H1 (cell line): ENCODE data around the gene CEACAM8. TPM values are rescaled to one million over a fixed set of nuclear protein-coding genes. Genes with fewer than 3 reads are reported as not detected.

Source experiments
- CTCF ChIA-PET: fragments of 300-600 bp; sonication (Branson Sonifier 250); formaldehyde crosslinking; loops from one replicate; lab custom pipeline; 2021; ENCODE audit not compliant: partially characterized antibody; lab: Charles Lee
- POLR2A ChIA-PET: fragments of 300-600 bp; sonication (Branson Sonifier 250); formaldehyde crosslinking; loops from one replicate; lab custom pipeline; 2021; ENCODE audit warnings: inconsistent platforms; ENCODE audit not compliant: partially characterized antibody; lab: Charles Lee
- DNase-seq, 2 experiments: peaks; one replicate each; pipeline versions ENCODE4 v3.0.0 to v3.0.0-alpha.2; 2010 to 2022; ENCODE audit warnings: low spot score in 2 of 2, low read depth in 1 of 2, mixed read lengths in 1 of 2
- FAIRE-seq: peaks from 2 replicates; lab custom pipeline; 2011; peaks lifted over from hg19 to GRCh38; lab: Jason Lieb, UNC
- H2AFZ ChIP-seq: 2 replicates; pipeline ENCODE4 v1.8.1; 2012; ENCODE audit warnings: low read length, inconsistent platforms
- H2AK5ac ChIP-seq: 2 replicates; pipeline ENCODE4 v1.6.1; 2013; ENCODE audit warnings: low read depth, low read length
- H2BK120ac ChIP-seq: replicated peaks from 2 replicates; pipeline ENCODE3; 2013; ENCODE audit warnings: low read depth, low read length, inconsistent platforms
- H2BK12ac ChIP-seq: 2 replicates; pipeline ENCODE4 v1.6.1; 2013; ENCODE audit warnings: low read depth, low read length
- H2BK15ac ChIP-seq: 2 replicates; pipeline ENCODE4 v1.6.1; 2013; ENCODE audit warnings: low read length
- H2BK20ac ChIP-seq: 2 replicates; pipeline ENCODE4 v1.6.1; 2013; ENCODE audit warnings: low read length
- H2BK5ac ChIP-seq: 2 replicates; pipeline ENCODE4 v1.6.1; 2013; ENCODE audit warnings: low read depth, low read length
- H3K14ac ChIP-seq: 2 replicates; pipeline ENCODE4 v1.6.1; 2013; ENCODE audit warnings: inconsistent platforms; ENCODE audit not compliant: insufficient read length
- H3K18ac ChIP-seq: 2 replicates; pipeline ENCODE4 v1.6.1; 2013; ENCODE audit warnings: low read length; ENCODE audit errors: extremely low read depth
- H3K23ac ChIP-seq: 2 replicates; pipeline ENCODE4 v1.6.1; 2013; ENCODE audit warnings: inconsistent platforms; ENCODE audit not compliant: insufficient read length
- H3K23me2 ChIP-seq: 2 replicates; pipeline ENCODE4 v1.6.1; 2013; ENCODE audit warnings: low read depth, low read length
- H3K27ac ChIP-seq: 2 replicates; pipeline ENCODE4 v1.6.1; 2011; ENCODE audit warnings: low read depth, low read length, inconsistent platforms
- H3K27me3 ChIP-seq, 4 experiments: replicated peaks in 1 of 4; 1 replicate in 1 of 4; 2 replicates in 3 of 4; pipeline versions ENCODE4 v1.6.1 to v1.8.1; 2011 to 2013; ENCODE audit warnings: low read length in 3 of 4, mild to moderate bottlenecking in 3 of 4, inconsistent platforms in 2 of 4, mixed read lengths in 2 of 4, moderate library complexity in 1 of 4; ENCODE audit not compliant: control insufficient read depth in 3 of 4, insufficient read depth in 3 of 4; ENCODE audit errors: extremely low read depth in 1 of 4
- H3K36me3 ChIP-seq, 4 experiments: 2 replicates each; pipeline versions ENCODE4 v1.6.1 to v1.8.1; 2011 to 2013; ENCODE audit warnings: mild to moderate bottlenecking in 4 of 4, low read length in 3 of 4, moderate library complexity in 2 of 4, control low read depth in 1 of 4, inconsistent platforms in 1 of 4; ENCODE audit not compliant: insufficient read depth in 4 of 4, control insufficient read depth in 2 of 4
- H3K4ac ChIP-seq: replicated peaks from 2 replicates; pipeline ENCODE3; 2013; ENCODE audit warnings: low read length, low read depth, mixed read lengths, inconsistent platforms; ENCODE audit not compliant: insufficient read length
- H3K4me1 ChIP-seq, 4 experiments: replicated peaks in 1 of 4; 1 replicate in 1 of 4; 2 replicates in 3 of 4; pipeline versions ENCODE4 v1.6.1 to v1.8.1; 2011 to 2013; ENCODE audit warnings: low read length in 3 of 4, inconsistent platforms in 2 of 4, mixed read lengths in 1 of 4; ENCODE audit not compliant: insufficient read depth in 4 of 4, control insufficient read depth in 3 of 4
- H3K4me2 ChIP-seq, 2 experiments: 2 replicates each; pipeline versions ENCODE4 v1.6.1 to v1.8.1; 2011 to 2013; ENCODE audit warnings: low read depth in 2 of 2, low read length in 2 of 2, control low read depth in 1 of 2, inconsistent platforms in 1 of 2, mild to moderate bottlenecking in 1 of 2; ENCODE audit not compliant: insufficient read depth in 1 of 2
- H3K4me3 ChIP-seq, 4 experiments: fragments of 200-600, 300-600 bp in 1 of 4; sonication (generic), shearing (Covaris generic), sonication (Bioruptor Twin) in 1 of 4; 2 replicates each; pipeline versions ENCODE4 v1.5.1 to v1.8.1; 2011 to 2016; ENCODE audit warnings: low read length in 4 of 4, low read depth in 3 of 4, control low read depth in 2 of 4, inconsistent platforms in 2 of 4, mild to moderate bottlenecking in 2 of 4, mixed read lengths in 1 of 4, moderate library complexity in 1 of 4; ENCODE audit not compliant: insufficient read depth in 2 of 4; ENCODE audit errors: extremely low read depth in 1 of 4
- H3K56ac ChIP-seq: replicated peaks from 2 replicates; pipeline ENCODE3; 2013; ENCODE audit warnings: low read depth, mild to moderate bottlenecking, mixed read lengths, low read length, inconsistent platforms; ENCODE audit not compliant: insufficient read length
- H3K79me1 ChIP-seq: 2 replicates; pipeline ENCODE4 v1.6.1; 2013; ENCODE audit warnings: low read depth, low read length, control low read depth
- H3K79me2 ChIP-seq, 2 experiments: 2 replicates each; pipeline versions ENCODE4 v1.6.1 to v1.8.1; 2012 to 2013; ENCODE audit warnings: low read length in 2 of 2, mild to moderate bottlenecking in 2 of 2, inconsistent platforms in 1 of 2; ENCODE audit not compliant: insufficient read depth in 2 of 2, control insufficient read depth in 1 of 2
- H3K9ac ChIP-seq, 4 experiments: replicated peaks in 1 of 4; 1 replicate in 1 of 4; 2 replicates in 3 of 4; pipeline versions ENCODE4 v1.6.1 to v1.8.1; 2011 to 2013; ENCODE audit warnings: low read depth in 3 of 4, low read length in 3 of 4, control low read depth in 2 of 4, mild to moderate bottlenecking in 2 of 4, moderate library complexity in 2 of 4, inconsistent platforms in 1 of 4; ENCODE audit errors: extremely low read depth in 1 of 4
- H3K9me3 ChIP-seq, 2 experiments: 2 replicates each; pipeline versions ENCODE4 v1.6.1 to v1.8.1; 2012 to 2013; ENCODE audit warnings: mild to moderate bottlenecking in 2 of 2, moderate library complexity in 2 of 2, control low read depth in 1 of 2, inconsistent platforms in 1 of 2, low read depth in 1 of 2, low read length in 1 of 2, mixed read lengths in 1 of 2; ENCODE audit not compliant: insufficient read depth in 2 of 2
- H4K20me1 ChIP-seq, 2 experiments: replicated peaks in 1 of 2; 2 replicates each; pipeline versions ENCODE3 to v1.8.1; 2011 to 2013; ENCODE audit warnings: inconsistent platforms in 2 of 2, low read length in 2 of 2, mild to moderate bottlenecking in 1 of 2; ENCODE audit not compliant: insufficient read depth in 2 of 2, control insufficient read depth in 1 of 2
- H4K5ac ChIP-seq: 2 replicates; pipeline ENCODE4 v1.6.1; 2013; ENCODE audit warnings: low read length, low read depth, mixed read lengths, inconsistent platforms; ENCODE audit not compliant: insufficient read length
- H4K8ac ChIP-seq: 2 replicates; pipeline ENCODE4 v1.8.0; 2013; ENCODE audit warnings: mild to moderate bottlenecking, moderate library complexity, low read length, inconsistent platforms; ENCODE audit not compliant: insufficient read depth; ENCODE audit errors: extremely low read depth
- H4K91ac ChIP-seq: replicated peaks from 2 replicates; pipeline ENCODE3; 2013; ENCODE audit warnings: low read length, mixed read lengths, inconsistent platforms; ENCODE audit not compliant: insufficient read length
- RBBP5 ChIP-seq: IDR thresholded peaks from 2 replicates; pipeline ENCODE4 v1.7.1; 2012; ENCODE audit warnings: low read depth, mild to moderate bottlenecking, inconsistent platforms, low read length, moderate library complexity, borderline replicate concordance
- YY1 ChIP-seq: IDR thresholded peaks from 2 replicates; pipeline ENCODE4 v1.6.1; 2011; ENCODE audit warnings: low read depth, mild to moderate bottlenecking, low read length
- WGBS, 2 experiments: shearing (Covaris generic) in 1 of 2; methylation state at CpG; one replicate each; pipeline versions ENCODE4 v1.1.6 to v1.1.7; 2013 to 2015; ENCODE audit warnings: low lambda C conversion rate in 2 of 2, mixed read lengths in 2 of 2, inconsistent platforms in 1 of 2, low coverage in 1 of 2, missing lambda C conversion rate in 1 of 2; ENCODE audit not compliant: insufficient replicate concordance in 2 of 2, insufficient coverage in 1 of 2, insufficient read length in 1 of 2; ENCODE audit errors: extremely low coverage in 1 of 2, missing lambda C conversion rate in 1 of 2; 5-methylcytosine and 5-hydroxymethylcytosine counted together
- polyA plus RNA-seq, 7 experiments: library from polyadenylated mRNA; depleted of rRNA in 3 of 7; stranded (reverse) in 5 of 7; unstranded in 2 of 7; fragments of >200 nt in 5 of 7; fragments of 200-250 nt in 2 of 7; gene quantifications; 1 replicate in 5 of 7; 2 replicates in 1 of 7; 4 replicates in 1 of 7; pipeline versions ENCODE4 v1.2.1 to v1.2.3, GENCODE V29; 2011 to 2013; ENCODE audit warnings: missing spikeins in 2 of 7, mixed read lengths in 2 of 7
- total RNA-seq: library from RNA; stranded (reverse); fragmentation: NEBNext Ultra II Directional; extraction: Animal tissue kit (Norgen Biotek cat#: 25700); gene quantifications from 2 replicates; pipeline ENCODE4 v1.2.1, GENCODE V29; 2021
- TF ChIP-seq, protein P1 (sequence below): IDR thresholded peaks from 2 replicates; pipeline ENCODE4 v1.6.1; 2012; ENCODE audit warnings: low read length, inconsistent platforms

CEACAM8 gene
- total and polyA plus RNA-seq, 2 of the 8 experiments (the other 6 are each of a cell fraction or from before 2014, with no cell fraction given) = not detected

DNA sequence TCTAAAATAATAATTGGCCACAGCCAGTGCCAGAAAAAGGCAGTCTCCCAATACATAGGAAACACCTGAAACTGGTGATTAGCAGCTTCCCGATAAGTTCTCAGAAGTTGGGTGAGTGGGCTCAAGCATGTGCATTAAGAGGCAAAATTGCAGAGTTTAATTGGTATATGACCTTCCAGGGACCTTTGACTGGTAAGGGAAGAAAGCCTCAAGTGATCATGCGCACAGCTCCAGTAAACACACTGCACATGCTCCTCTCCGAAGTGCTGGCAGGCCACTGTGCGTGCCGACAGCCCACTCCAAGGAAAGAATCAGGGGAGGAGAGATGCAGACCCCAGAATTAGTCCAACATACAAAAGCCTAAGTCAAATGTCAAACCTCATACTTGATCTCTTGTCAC, 18.9 kb upstream of the CEACAM8 start:
- Histone ChIP-seq H3K18ac (no peak overlapping the region), H3K79me1 (no peaks in the 10 kb centered on the region), H4K91ac (no peak overlapping the region), H3K23me2 (no peaks in the 10 kb centered on the region), H3K27me3 (no peaks in the 10 kb centered on the region), H3K14ac (no peak overlapping the region), H3K4me2 (no peak overlapping the region), H3K4me1 (no peaks in the 10 kb centered on the region), H4K5ac (no peak overlapping the region), H3K4ac (no peak overlapping the region), H2BK20ac (no peak overlapping the region), H4K8ac (no peak overlapping the region), H2BK120ac (no peak overlapping the region), H3K36me3 (no peaks in the 10 kb centered on the region), H3K9me3 (peaks cover 43 to 50% of the 10 kb centered on the region in 2 experiments), H3K79me2 (no peaks in the 10 kb centered on the region), H3K9ac (no peak overlapping the region), H2BK12ac (no peak overlapping the region), H3K27ac (no peak overlapping the region), H2AK5ac (no peak overlapping the region), H2BK15ac (no peak overlapping the region), H2AFZ (no peak overlapping the region), H2BK5ac (no peak overlapping the region), H3K56ac (no peak overlapping the region), H3K4me3 (no peak overlapping the region), H3K23ac (no peak overlapping the region), H4K20me1 (no peaks in the 10 kb centered on the region)
- TF ChIP-seq, protein P1, sequence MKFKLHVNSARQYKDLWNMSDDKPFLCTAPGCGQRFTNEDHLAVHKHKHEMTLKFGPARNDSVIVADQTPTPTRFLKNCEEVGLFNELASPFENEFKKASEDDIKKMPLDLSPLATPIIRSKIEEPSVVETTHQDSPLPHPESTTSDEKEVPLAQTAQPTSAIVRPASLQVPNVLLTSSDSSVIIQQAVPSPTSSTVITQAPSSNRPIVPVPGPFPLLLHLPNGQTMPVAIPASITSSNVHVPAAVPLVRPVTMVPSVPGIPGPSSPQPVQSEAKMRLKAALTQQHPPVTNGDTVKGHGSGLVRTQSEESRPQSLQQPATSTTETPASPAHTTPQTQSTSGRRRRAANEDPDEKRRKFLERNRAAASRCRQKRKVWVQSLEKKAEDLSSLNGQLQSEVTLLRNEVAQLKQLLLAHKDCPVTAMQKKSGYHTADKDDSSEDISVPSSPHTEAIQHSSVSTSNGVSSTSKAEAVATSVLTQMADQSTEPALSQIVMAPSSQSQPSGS = no peak
- TF ChIP-seq RBBP5 (no peak), YY1 (no peak)
- DNase-seq (no peak), FAIRE-seq (no peak)
- WGBS, 2 experiments = 82% methylated on average over 5 of the region's 5 CpGs; no CpG with 5 or more reads in 1 of the 2 experiments
- ChIA-PET CTCF (no interaction called here), POLR2A (no interaction called here)
